Trophoblast cell (in vitro differentiated cells and primary cell): ENCODE data around the gene TMPRSS5. TPM values are rescaled to one million over a fixed set of nuclear protein-coding genes. Genes with fewer than 3 reads are reported as not detected.

ENCODE experiments used
- DNase-seq, 2 donors: peaks; one replicate each; pipeline ENCODE4 v3.0.0-alpha.2; 2016
- H2AFZ ChIP-seq: 2 replicates; pipeline ENCODE4 v1.6.1; 2013; ENCODE audit warnings: low read length, moderate library complexity, mild to moderate bottlenecking; ENCODE audit not compliant: insufficient read depth, poor library complexity
- H2AK5ac ChIP-seq: 2 replicates; pipeline ENCODE4 v1.6.1; 2013; ENCODE audit warnings: mild to moderate bottlenecking, low read length
- H2BK120ac ChIP-seq: 2 replicates; pipeline ENCODE4 v1.6.1; 2013; ENCODE audit warnings: low read length, mild to moderate bottlenecking, moderate library complexity; ENCODE audit not compliant: insufficient read depth, poor library complexity
- H2BK12ac ChIP-seq: 2 replicates; pipeline ENCODE4 v1.6.1; 2013; ENCODE audit warnings: mild to moderate bottlenecking, low read length, moderate library complexity
- H2BK5ac ChIP-seq: 2 replicates; pipeline ENCODE4 v1.6.1; 2013; ENCODE audit warnings: low read length, low read depth, moderate library complexity, mild to moderate bottlenecking; ENCODE audit not compliant: poor library complexity
- H3K14ac ChIP-seq: 2 replicates; pipeline ENCODE4 v1.6.1; 2013; ENCODE audit warnings: mild to moderate bottlenecking, low read length
- H3K18ac ChIP-seq: 2 replicates; pipeline ENCODE4 v1.6.1; 2013; ENCODE audit warnings: mild to moderate bottlenecking, low read length
- H3K23ac ChIP-seq: 2 replicates; pipeline ENCODE4 v1.6.1; 2013; ENCODE audit warnings: low read length
- H3K27ac ChIP-seq: 2 replicates; pipeline ENCODE4 v1.5.1; 2013; ENCODE audit warnings: low read depth, mild to moderate bottlenecking, inconsistent platforms, low read length, moderate library complexity
- H3K27me3 ChIP-seq: 2 replicates; pipeline ENCODE4 v1.6.1; 2013; ENCODE audit warnings: inconsistent platforms, mild to moderate bottlenecking, low read length, moderate library complexity; ENCODE audit not compliant: insufficient read depth
- H3K36me3 ChIP-seq, 2 experiments: 1 replicate in 1 of 2; 2 replicates in 1 of 2; pipeline ENCODE4 v1.6.1; 2013; ENCODE audit warnings: low read length in 2 of 2, mild to moderate bottlenecking in 2 of 2, moderate library complexity in 1 of 2; ENCODE audit not compliant: insufficient read depth in 2 of 2, control insufficient read depth in 1 of 2
- H3K4ac ChIP-seq: 2 replicates; pipeline ENCODE4 v1.6.1; 2013; ENCODE audit warnings: low read depth, mild to moderate bottlenecking, low read length, moderate library complexity
- H3K4me1 ChIP-seq, 2 experiments: 1 replicate in 1 of 2; 2 replicates in 1 of 2; pipeline ENCODE4 v1.6.1; 2013; ENCODE audit warnings: low read length in 2 of 2, mild to moderate bottlenecking in 2 of 2, moderate library complexity in 1 of 2; ENCODE audit not compliant: insufficient read depth in 2 of 2, control insufficient read depth in 1 of 2
- H3K4me2 ChIP-seq: 2 replicates; pipeline ENCODE4 v1.6.1; 2013; ENCODE audit warnings: inconsistent platforms, mild to moderate bottlenecking, low read length, moderate library complexity
- H3K4me3 ChIP-seq: 2 replicates; pipeline ENCODE4 v1.5.1; 2013; ENCODE audit warnings: mild to moderate bottlenecking, low read depth, low read length, inconsistent platforms
- H3K79me1 ChIP-seq: one replicate; pipeline ENCODE4 v1.6.1; 2013; ENCODE audit warnings: low read length
- H3K79me2 ChIP-seq: 2 replicates; pipeline ENCODE4 v1.6.1; 2013; ENCODE audit warnings: low read length, mild to moderate bottlenecking; ENCODE audit not compliant: control insufficient read depth, insufficient read depth, poor library complexity
- H3K9ac ChIP-seq: 2 replicates; pipeline ENCODE4 v1.6.1; 2013; ENCODE audit warnings: mild to moderate bottlenecking, low read length
- H3K9me3 ChIP-seq: 2 replicates; pipeline ENCODE4 v1.6.1; 2013; ENCODE audit warnings: low read depth, mild to moderate bottlenecking, control low read depth, inconsistent platforms, low read length; ENCODE audit not compliant: insufficient read depth
- H4K12ac ChIP-seq: 2 replicates; pipeline ENCODE4 v1.6.1; 2013; ENCODE audit warnings: low read depth, mild to moderate bottlenecking, low read length, moderate library complexity
- H4K8ac ChIP-seq: 2 replicates; pipeline ENCODE4 v1.6.1; 2013; ENCODE audit warnings: low read depth, mild to moderate bottlenecking, low read length, moderate library complexity
- H4K91ac ChIP-seq: one replicate; pipeline ENCODE4 v1.6.1; 2013; ENCODE audit warnings: low read depth, mild to moderate bottlenecking, low read length, moderate library complexity
- WGBS: extraction: QIAGEN DNeasy Blood & Tissue Kit; methylation state at CpG from one replicate; pipeline ENCODE4 v1.1.7; 2013; ENCODE audit warnings: missing lambda C conversion rate; ENCODE audit not compliant: insufficient read length, insufficient coverage; ENCODE audit errors: extremely low coverage; 5-methylcytosine and 5-hydroxymethylcytosine counted together
- polyA plus RNA-seq: library from polyadenylated mRNA; stranded (reverse); fragments of 200-250 nt; gene quantifications from 2 replicates; pipeline ENCODE4 v1.2.3, GENCODE V29; 2013

Gene TMPRSS5
- polyA plus RNA-seq = 0.18 and 0.37 TPM in 2 replicates

DNA sequence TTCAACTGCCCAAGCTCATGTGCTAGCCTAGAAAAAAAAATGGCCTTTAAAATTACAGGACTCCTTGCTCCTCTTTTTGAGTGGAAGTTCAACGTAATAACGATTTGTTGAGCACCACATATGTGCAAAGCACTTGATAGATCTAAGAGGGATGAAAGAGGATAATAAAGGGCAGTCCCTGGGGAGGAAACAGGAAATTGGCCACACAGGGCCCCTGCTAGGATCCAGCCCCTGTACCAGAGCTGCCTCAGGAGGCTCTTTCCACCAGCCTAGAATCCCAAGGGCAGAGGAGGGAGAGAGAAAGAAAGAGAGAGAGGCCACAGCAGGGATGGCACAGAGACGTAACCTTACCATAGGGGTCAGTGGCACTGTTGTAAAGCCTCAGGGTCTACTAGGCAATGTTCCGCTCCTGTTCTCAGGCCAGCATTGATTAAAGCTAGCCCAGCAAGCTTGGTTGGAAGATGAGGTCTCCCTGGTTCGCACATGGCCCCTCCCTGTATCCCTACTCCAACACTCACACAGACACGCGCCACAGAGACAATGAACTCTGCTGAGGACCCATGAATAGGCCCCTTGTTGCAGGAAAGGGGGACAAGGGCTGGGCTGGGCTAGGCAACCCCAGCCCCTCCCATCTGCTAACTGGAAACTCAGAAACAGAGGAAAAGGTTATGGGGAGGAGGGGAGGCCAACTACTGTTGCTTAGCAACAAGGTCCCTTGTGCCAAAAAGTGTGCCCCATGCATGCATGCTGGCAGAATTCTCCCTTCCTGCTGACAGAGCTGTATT is at the start of gene TMPRSS5:
Gene TMPRSS5 (minus strand): TSS at position 438 of the 785 bp plus-strand sequence. CDS start 84 bp downstream, at position 354.
- Histone ChIP-seq H4K91ac (no peak within 1 kb of the TSS), H2AK5ac (no peak within 1 kb of the TSS), H3K27me3 (no peaks in the 10 kb centered on the region), H3K79me2 (no peaks in the 10 kb centered on the region), H4K12ac (no peak within 1 kb of the TSS), H3K18ac (no peak within 1 kb of the TSS), H3K36me3 (no peaks in the 10 kb centered on the region), H3K14ac (no peak within 1 kb of the TSS), H2BK120ac (no peak within 1 kb of the TSS), H3K4me3 (no peak within 1 kb of the TSS), H4K8ac (no peak within 1 kb of the TSS), H3K27ac (no peak within 1 kb of the TSS), H2BK5ac (no peak within 1 kb of the TSS), H3K9ac (no peak within 1 kb of the TSS), H3K4ac (no peak within 1 kb of the TSS), H2AFZ (no peak within 1 kb of the TSS), H3K9me3 (peaks cover 2% of the 10 kb centered on the region), H2BK12ac (no peak within 1 kb of the TSS), H3K23ac (peak within 1 kb of the TSS; percentile 42), H3K79me1 (no peaks in the 10 kb centered on the region), H3K4me1 (no peaks in the 10 kb centered on the region), H3K4me2 (no peak within 1 kb of the TSS)
- no peak for DNase-seq
- WGBS = no CpG with 5 or more reads among the region's 7 CpGs

GRCh38 chr11:113752932-113753331 is 46.8 kb upstream of the TMPRSS5 start:
- H2AFZ ChIP-seq = no peak overlapping the region
- no peak overlapping the region for H2BK120ac ChIP-seq
- no peaks in the 10 kb centered on the region for H3K79me2 ChIP-seq
- no peak overlapping the region for H3K18ac ChIP-seq
- no peak overlapping the region for H4K91ac ChIP-seq
- no peak overlapping the region for H4K12ac ChIP-seq
- no peak overlapping the region for H3K4me2 ChIP-seq
- no peak overlapping the region for H2BK5ac ChIP-seq
- no peak for DNase-seq
- no peaks in the 10 kb centered on the region for H3K27me3 ChIP-seq
- WGBS = no CpG with 5 or more reads among the region's 3 CpGs
- no peak overlapping the region for H2BK12ac ChIP-seq
- no peak overlapping the region for H3K9ac ChIP-seq
- H3K27ac ChIP-seq = no peak overlapping the region
- H3K14ac ChIP-seq = no peak overlapping the region
- H2AK5ac ChIP-seq = no peak overlapping the region
- H3K23ac ChIP-seq = no peak overlapping the region
- peaks cover 3 to 12% of the 10 kb centered on the region in 2 experiments for H3K36me3 ChIP-seq
- H3K4me3 ChIP-seq = no peak overlapping the region
- no peak overlapping the region for H4K8ac ChIP-seq
- H3K9me3 ChIP-seq = no peaks in the 10 kb centered on the region
- no peaks in the 10 kb centered on the region for H3K4me1 ChIP-seq
- H3K4ac ChIP-seq = no peak overlapping the region
- H3K79me1 ChIP-seq = no peaks in the 10 kb centered on the region

- no peak overlapping the region for H2AFZ ChIP-seq
- no peak overlapping the region for H3K23ac ChIP-seq
- no peak overlapping the region for H2BK120ac ChIP-seq
- H3K4me1 ChIP-seq = no peaks in the 10 kb centered on the region
- no peak overlapping the region for H4K91ac ChIP-seq
- no CpG with 5 or more reads among the region's 1 CpG for WGBS
- no peak overlapping the region for H4K8ac ChIP-seq
- H3K4me3 ChIP-seq = no peak overlapping the region
- H3K79me2 ChIP-seq = no peaks in the 10 kb centered on the region
- no peak overlapping the region for H3K27ac ChIP-seq
- H3K36me3 ChIP-seq = peaks cover 6 to 26% of the 10 kb centered on the region in 2 experiments
- H2AK5ac ChIP-seq = no peak overlapping the region
- H2BK12ac ChIP-seq = no peak overlapping the region
- H3K79me1 ChIP-seq = no peaks in the 10 kb centered on the region
- no peak for DNase-seq
- no peak overlapping the region for H3K9ac ChIP-seq
- no peak overlapping the region for H4K12ac ChIP-seq
- no peak overlapping the region for H3K14ac ChIP-seq
- H2BK5ac ChIP-seq = no peak overlapping the region
- H3K18ac ChIP-seq = no peak overlapping the region
- no peaks in the 10 kb centered on the region for H3K9me3 ChIP-seq
- no peak overlapping the region for H3K4ac ChIP-seq
- H3K4me2 ChIP-seq = no peak overlapping the region
- H3K27me3 ChIP-seq = no peaks in the 10 kb centered on the region
These were observed 30.2 kb upstream of the TMPRSS5 start for GRCh38 chr11:113736323-113736722.

- H4K8ac ChIP-seq = no peak overlapping the region
- no peaks in the 10 kb centered on the region for H3K9me3 ChIP-seq
- no peak overlapping the region for H2BK120ac ChIP-seq
- no peaks in the 10 kb centered on the region for H3K27me3 ChIP-seq
- no peaks in the 10 kb centered on the region for H3K4me1 ChIP-seq
- no peak overlapping the region for H2BK12ac ChIP-seq
- H3K4me2 ChIP-seq = no peak overlapping the region
- no peak overlapping the region for H3K18ac ChIP-seq
- no peak overlapping the region for H3K4me3 ChIP-seq
- no peak overlapping the region for H3K23ac ChIP-seq
- H2AFZ ChIP-seq = no peak overlapping the region
- no peak overlapping the region for H2AK5ac ChIP-seq
- H3K9ac ChIP-seq = no peak overlapping the region
- no peaks in the 10 kb centered on the region for H3K79me1 ChIP-seq
- no peak overlapping the region for H3K27ac ChIP-seq
- no peak overlapping the region for H3K4ac ChIP-seq
- peaks cover 3 to 13% of the 10 kb centered on the region in 2 experiments for H3K36me3 ChIP-seq
- no peak for DNase-seq
- no peak overlapping the region for H4K12ac ChIP-seq
- no peaks in the 10 kb centered on the region for H3K79me2 ChIP-seq
- no peak overlapping the region for H3K14ac ChIP-seq
- no CpG with 5 or more reads among the region's 5 CpGs for WGBS
- H4K91ac ChIP-seq = no peak overlapping the region
- H2BK5ac ChIP-seq = no peak overlapping the region
These were observed 26.0 kb upstream of the TMPRSS5 start for GRCh38 chr11:113732092-113732491.
